HG03159 (cell line): Measurements from ENCODE around the gene SLC11A2.
"Not testable (repeated sequence)": the region's sequence is repeated elsewhere in the genome, so short reads cannot be mapped to it uniquely, and the experiment has no call there.

ENCODE experiments used
- ATAC-seq: cut with Tn5 transposase; IDR thresholded peaks from one replicate; pipeline ENCODE4 v1.9.1; 2021; ENCODE audit warnings: mild to moderate bottlenecking, moderate library complexity; ENCODE audit not compliant: unreplicated experiment

SLC11A2 gene

GRCh38 chr12:51027342-51027835, 1.2 kb upstream of the SLC11A2 start:
- no peak for ATAC-seq

- ATAC-seq = no peak
These were observed 797 bp downstream of the SLC11A2 start for GRCh38 chr12:51025338-51025835.

GRCh38 chr12:51023625-51024382, 2.4 kb downstream of the SLC11A2 start:
- no peak for ATAC-seq

GRCh38 chr12:51021694-51022093, 4.5 kb downstream of the SLC11A2 start:
- no peak for ATAC-seq

- no peak for ATAC-seq
These were observed 5.6 kb downstream of the SLC11A2 start for GRCh38 chr12:51020448-51021182.

GRCh38 chr12:51019927-51020326, 6.3 kb downstream of the SLC11A2 start:
- no peak for ATAC-seq

- no peak for ATAC-seq
These were observed 7.2 kb downstream of the SLC11A2 start for GRCh38 chr12:51018956-51019355.

GRCh38 chr12:51017452-51017851, 8.7 kb downstream of the SLC11A2 start:
- no peak for ATAC-seq

GRCh38 chr12:51014467-51014866, 11.7 kb downstream of the SLC11A2 start:
- not testable (repeated sequence) for ATAC-seq

- ATAC-seq = no peak
These were observed 12.7 kb downstream of the SLC11A2 start for GRCh38 chr12:51013441-51013840.

GRCh38 chr12:51012570-51013236, 13.5 kb downstream of the SLC11A2 start:
- no peak for ATAC-seq

GRCh38 chr12:51011955-51012354, 14.2 kb downstream of the SLC11A2 start:
- no peak for ATAC-seq

GRCh38 chr12:51009056-51009440, 17.1 kb downstream of the SLC11A2 start:
- no peak for ATAC-seq

- ATAC-seq = no peak
These were observed 17.7 kb downstream of the SLC11A2 start for GRCh38 chr12:51008329-51009055.

GRCh38 chr12:51005671-51006070, 20.5 kb downstream of the SLC11A2 start:
- ATAC-seq = no peak

GRCh38 chr12:51005030-51005429, 21.2 kb downstream of the SLC11A2 start:
- ATAC-seq = no peak

- ATAC-seq = no peak
These were observed 21.7 kb downstream of the SLC11A2 start for GRCh38 chr12:51004504-51004903.

- no peak for ATAC-seq
These were observed 24.4 kb downstream of the SLC11A2 start for GRCh38 chr12:51001799-51002198.

- ATAC-seq = no peak
These were observed 25.9 kb downstream of the SLC11A2 start for GRCh38 chr12:51000245-51000644.

GRCh38 chr12:50999093-50999492, 27.1 kb downstream of the SLC11A2 start:
- no peak for ATAC-seq

GRCh38 chr12:50992819-50993218, 33.4 kb downstream of the SLC11A2 start:
- ATAC-seq = no peak
